Endothelial cell of umbilical vein (primary cell): ENCODE measurements around the gene PTGFRN.

Experiments used
- CTCF ChIP-seq, 2 donors: IDR thresholded peaks; 1 replicate in 1 of 2; 2 replicates in 1 of 2; pipeline ENCODE4 v1.5.1; 2011; ENCODE audit warnings: low read length in 2 of 2, mild to moderate bottlenecking in 2 of 2, moderate library complexity in 2 of 2, control low read depth in 1 of 2, inconsistent platforms in 1 of 2, low read depth in 1 of 2; ENCODE audit not compliant: insufficient read depth in 1 of 2; ENCODE audit errors: extremely low read depth in 1 of 2
- EZH2 ChIP-seq: IDR thresholded peaks from 2 replicates; pipeline ENCODE4 v1.6.1; 2012; ENCODE audit warnings: borderline replicate concordance, low read depth, mild to moderate bottlenecking, moderate library complexity, low read length, inconsistent platforms; ENCODE audit not compliant: severe bottlenecking
- FOS ChIP-seq: IDR thresholded peaks from 2 replicates; pipeline ENCODE4 v1.6.1; 2011; ENCODE audit warnings: mild to moderate bottlenecking, low read length, moderate library complexity, borderline replicate concordance; ENCODE audit not compliant: insufficient read depth
- GATA2 ChIP-seq: IDR thresholded peaks from 2 replicates; pipeline ENCODE4 v1.7.0; 2011; ENCODE audit warnings: low read depth, mild to moderate bottlenecking, moderate library complexity, mixed read lengths, low read length; ENCODE audit not compliant: insufficient read length, insufficient read depth
- JUN ChIP-seq: IDR thresholded peaks from 2 replicates; pipeline ENCODE4 v1.6.1; 2011; ENCODE audit warnings: borderline replicate concordance, low read depth; ENCODE audit not compliant: insufficient read length, insufficient read depth
- MYC ChIP-seq: IDR thresholded peaks from one replicate; pipeline ENCODE4 v1.6.1; 2011; ENCODE audit warnings: mild to moderate bottlenecking, low read depth, low read length
- POLR2A ChIP-seq: IDR thresholded peaks from 2 replicates; pipeline ENCODE4 v1.6.1; 2012; ENCODE audit warnings: low read depth, mild to moderate bottlenecking, control low read depth, low read length
- POLR2AphosphoS5 ChIP-seq: IDR thresholded peaks from 2 replicates; pipeline ENCODE4 v1.6.1; 2012; ENCODE audit warnings: low read depth, mild to moderate bottlenecking, control low read depth, low read length, moderate library complexity; ENCODE audit not compliant: insufficient read depth
- TF ChIP-seq, protein P1 (sequence below): IDR thresholded peaks from 2 replicates; pipeline ENCODE4 v1.6.1; 2011; ENCODE audit not compliant: insufficient read depth, insufficient read length

DNA sequence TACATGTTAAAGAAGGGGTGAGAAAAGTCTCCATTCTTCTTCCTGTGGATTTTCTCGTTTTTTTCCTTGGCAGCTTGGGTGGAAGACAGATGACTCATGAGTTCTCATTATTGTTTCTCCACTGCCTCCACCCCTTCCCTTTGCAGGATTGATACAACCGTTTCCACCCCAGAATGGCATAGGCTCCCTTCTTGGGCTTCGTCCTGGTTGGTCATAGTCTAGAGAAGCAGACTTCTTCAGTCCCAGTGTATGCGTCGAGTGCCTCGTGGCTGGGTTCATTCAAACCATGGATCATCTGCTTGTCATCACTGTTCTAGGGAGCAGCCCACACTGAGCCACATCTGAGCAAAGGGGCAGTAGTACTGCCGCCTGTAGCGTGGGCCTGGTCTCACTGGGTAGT lies 13.7 kb downstream of the PTGFRN start:
- TF ChIP-seq CTCF (IDR thresholded peaks at IDR 0.05; ENCODE audit: extremely low read depth in 1 of 2, insufficient read depth in 1 of 2, low read depth in 1 of 2, low read length in 2 of 2) (no peak), POLR2A (no peak), JUN (peak; percentile 60), POLR2AphosphoS5 (no peak), MYC (no peak), EZH2 (no peak), GATA2 (no peak), FOS (peak; percentile 81)
- TF ChIP-seq, protein P1, sequence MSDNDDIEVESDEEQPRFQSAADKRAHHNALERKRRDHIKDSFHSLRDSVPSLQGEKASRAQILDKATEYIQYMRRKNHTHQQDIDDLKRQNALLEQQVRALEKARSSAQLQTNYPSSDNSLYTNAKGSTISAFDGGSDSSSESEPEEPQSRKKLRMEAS: no peak
